ENCODE measurements around the gene PLCB2.

PLCB2 gene

DNA sequence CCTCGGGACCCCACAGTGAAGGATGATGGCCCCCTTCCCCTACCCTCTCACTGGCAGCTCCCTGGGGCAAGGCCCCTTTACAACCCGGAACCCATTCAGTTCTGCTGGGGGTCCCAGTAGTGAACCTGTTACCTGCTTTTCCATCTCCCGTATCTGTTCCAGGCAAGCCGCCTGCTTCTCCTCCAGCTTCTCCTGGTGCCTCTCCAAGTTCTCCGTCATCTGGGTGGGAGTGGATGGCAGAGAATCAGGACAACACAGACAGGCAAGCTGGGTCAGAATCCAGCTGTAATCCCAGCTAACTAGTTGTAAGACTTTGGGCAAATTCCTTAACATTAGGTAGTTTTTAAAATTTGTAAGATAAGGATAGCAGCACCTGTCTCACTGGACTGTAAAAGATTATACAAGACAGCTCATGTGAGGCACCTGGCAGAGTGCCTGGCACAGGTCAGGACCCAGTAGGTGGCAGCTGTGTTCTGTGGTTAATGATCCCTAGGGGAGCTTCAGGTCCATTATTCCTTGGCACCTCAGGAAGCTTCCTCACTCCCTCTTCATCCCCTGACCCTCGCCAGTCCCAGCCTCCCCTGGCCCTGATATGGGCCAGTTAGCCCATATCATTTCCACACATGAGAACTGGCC is 18.5 kb downstream of the PLCB2 start:
- H3K27ac ChIP-seq (replicated peaks) = no peak overlapping the region
- TF ChIP-seq, protein P1, sequence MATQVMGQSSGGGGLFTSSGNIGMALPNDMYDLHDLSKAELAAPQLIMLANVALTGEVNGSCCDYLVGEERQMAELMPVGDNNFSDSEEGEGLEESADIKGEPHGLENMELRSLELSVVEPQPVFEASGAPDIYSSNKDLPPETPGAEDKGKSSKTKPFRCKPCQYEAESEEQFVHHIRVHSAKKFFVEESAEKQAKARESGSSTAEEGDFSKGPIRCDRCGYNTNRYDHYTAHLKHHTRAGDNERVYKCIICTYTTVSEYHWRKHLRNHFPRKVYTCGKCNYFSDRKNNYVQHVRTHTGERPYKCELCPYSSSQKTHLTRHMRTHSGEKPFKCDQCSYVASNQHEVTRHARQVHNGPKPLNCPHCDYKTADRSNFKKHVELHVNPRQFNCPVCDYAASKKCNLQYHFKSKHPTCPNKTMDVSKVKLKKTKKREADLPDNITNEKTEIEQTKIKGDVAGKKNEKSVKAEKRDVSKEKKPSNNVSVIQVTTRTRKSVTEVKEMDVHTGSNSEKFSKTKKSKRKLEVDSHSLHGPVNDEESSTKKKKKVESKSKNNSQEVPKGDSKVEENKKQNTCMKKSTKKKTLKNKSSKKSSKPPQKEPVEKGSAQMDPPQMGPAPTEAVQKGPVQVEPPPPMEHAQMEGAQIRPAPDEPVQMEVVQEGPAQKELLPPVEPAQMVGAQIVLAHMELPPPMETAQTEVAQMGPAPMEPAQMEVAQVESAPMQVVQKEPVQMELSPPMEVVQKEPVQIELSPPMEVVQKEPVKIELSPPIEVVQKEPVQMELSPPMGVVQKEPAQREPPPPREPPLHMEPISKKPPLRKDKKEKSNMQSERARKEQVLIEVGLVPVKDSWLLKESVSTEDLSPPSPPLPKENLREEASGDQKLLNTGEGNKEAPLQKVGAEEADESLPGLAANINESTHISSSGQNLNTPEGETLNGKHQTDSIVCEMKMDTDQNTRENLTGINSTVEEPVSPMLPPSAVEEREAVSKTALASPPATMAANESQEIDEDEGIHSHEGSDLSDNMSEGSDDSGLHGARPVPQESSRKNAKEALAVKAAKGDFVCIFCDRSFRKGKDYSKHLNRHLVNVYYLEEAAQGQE (IDR thresholded peaks at IDR 0.05; ENCODE audit: insufficient replicate concordance, low read depth) = no peak
- TF ChIP-seq POLR2AphosphoS5 (IDR thresholded peaks at IDR 0.05; ENCODE audit: low read depth) = no peak
- no peak for TF ChIP-seq GABPA (IDR thresholded peaks at IDR 0.05; ENCODE audit: low read depth)
- H3K27me3 ChIP-seq (ENCODE audit: insufficient read depth, poor library complexity, severe bottlenecking) = no peaks in the 10 kb centered on the region
- no peak overlapping the region for H3K4me3 ChIP-seq (replicated peaks; ENCODE audit: insufficient read depth, low read length)
- DNase-seq (ENCODE audit: low read depth in 1 of 2, low spot score in 1 of 2) = no peak

DNA sequence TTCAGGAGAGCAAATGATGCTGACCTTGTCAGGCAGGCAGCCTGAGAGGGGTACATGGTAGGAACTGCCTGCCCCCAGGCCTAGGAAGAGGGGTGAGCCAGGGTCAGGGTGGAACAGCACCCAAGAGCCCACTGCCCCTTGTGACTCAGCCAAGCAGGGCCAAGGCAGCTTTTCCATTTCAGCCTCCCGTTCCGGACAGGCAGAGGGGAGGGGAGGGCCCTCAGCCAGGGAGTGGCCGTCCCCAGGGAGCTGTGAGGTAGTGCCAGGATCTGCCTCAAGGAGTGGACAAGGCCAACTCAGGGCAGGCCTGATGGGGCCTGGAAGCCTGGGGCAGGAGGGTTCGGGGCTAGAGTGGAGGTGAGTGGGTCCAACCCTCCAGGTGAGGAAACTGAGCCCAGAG is 19.8 kb downstream of the PLCB2 start:
- Histone ChIP-seq H3K27me3 (ENCODE audit: insufficient read depth, poor library complexity, severe bottlenecking) (no peaks in the 10 kb centered on the region), H3K4me3 (replicated peaks; ENCODE audit: insufficient read depth, low read length) (no peak overlapping the region), H3K27ac (replicated peaks) (no peak overlapping the region)
- no peak for DNase-seq (ENCODE audit: low read depth in 1 of 2, low spot score in 1 of 2)
- TF ChIP-seq SPI1 (IDR thresholded peaks at IDR 0.05; ENCODE audit: borderline replicate concordance, low read depth) = no peak
- TF ChIP-seq, protein P2, sequence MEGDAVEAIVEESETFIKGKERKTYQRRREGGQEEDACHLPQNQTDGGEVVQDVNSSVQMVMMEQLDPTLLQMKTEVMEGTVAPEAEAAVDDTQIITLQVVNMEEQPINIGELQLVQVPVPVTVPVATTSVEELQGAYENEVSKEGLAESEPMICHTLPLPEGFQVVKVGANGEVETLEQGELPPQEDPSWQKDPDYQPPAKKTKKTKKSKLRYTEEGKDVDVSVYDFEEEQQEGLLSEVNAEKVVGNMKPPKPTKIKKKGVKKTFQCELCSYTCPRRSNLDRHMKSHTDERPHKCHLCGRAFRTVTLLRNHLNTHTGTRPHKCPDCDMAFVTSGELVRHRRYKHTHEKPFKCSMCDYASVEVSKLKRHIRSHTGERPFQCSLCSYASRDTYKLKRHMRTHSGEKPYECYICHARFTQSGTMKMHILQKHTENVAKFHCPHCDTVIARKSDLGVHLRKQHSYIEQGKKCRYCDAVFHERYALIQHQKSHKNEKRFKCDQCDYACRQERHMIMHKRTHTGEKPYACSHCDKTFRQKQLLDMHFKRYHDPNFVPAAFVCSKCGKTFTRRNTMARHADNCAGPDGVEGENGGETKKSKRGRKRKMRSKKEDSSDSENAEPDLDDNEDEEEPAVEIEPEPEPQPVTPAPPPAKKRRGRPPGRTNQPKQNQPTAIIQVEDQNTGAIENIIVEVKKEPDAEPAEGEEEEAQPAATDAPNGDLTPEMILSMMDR (IDR thresholded peaks at IDR 0.05; ENCODE audit: insufficient read depth, low read length) = no peak
- no peak for TF ChIP-seq POLR2AphosphoS5 (IDR thresholded peaks at IDR 0.05; ENCODE audit: low read depth)
- TF ChIP-seq, protein P1 (IDR thresholded peaks at IDR 0.05; ENCODE audit: insufficient replicate concordance, low read depth) = no peak
- TF ChIP-seq GABPA (IDR thresholded peaks at IDR 0.05; ENCODE audit: low read depth) = no peak

DNA sequence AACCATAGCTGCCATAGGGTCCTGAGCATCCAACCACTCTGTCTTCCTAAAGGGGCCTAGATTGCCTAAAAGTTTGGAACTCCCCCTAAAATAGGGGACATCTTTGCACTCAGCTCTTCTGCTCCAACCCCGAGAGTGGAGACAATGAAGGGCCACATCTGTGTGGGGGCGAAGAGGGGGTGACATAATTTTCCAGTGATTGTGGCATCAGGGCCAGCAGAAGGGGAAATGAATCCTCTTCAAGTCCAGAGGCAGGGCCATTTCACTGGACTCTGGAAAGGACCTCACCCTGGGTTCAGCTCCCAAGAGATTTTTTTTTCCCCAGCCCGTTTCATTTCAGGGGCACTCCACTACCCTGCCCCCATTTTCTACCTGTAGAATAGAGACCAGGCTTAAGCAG is 20.2 kb downstream of the PLCB2 start:
- no peak for TF ChIP-seq SPI1 (IDR thresholded peaks at IDR 0.05; ENCODE audit: borderline replicate concordance, low read depth)
- TF ChIP-seq POLR2AphosphoS5 (IDR thresholded peaks at IDR 0.05; ENCODE audit: low read depth) = no peak
- TF ChIP-seq, protein P2 (IDR thresholded peaks at IDR 0.05; ENCODE audit: insufficient read depth, low read length) = no peak
- no peak for TF ChIP-seq GABPA (IDR thresholded peaks at IDR 0.05; ENCODE audit: low read depth)
- TF ChIP-seq, protein P1 (IDR thresholded peaks at IDR 0.05; ENCODE audit: insufficient replicate concordance, low read depth) = no peak
- Histone ChIP-seq H3K4me3 (replicated peaks; ENCODE audit: insufficient read depth, low read length) (no peak overlapping the region), H3K27me3 (ENCODE audit: insufficient read depth, poor library complexity, severe bottlenecking) (no peaks in the 10 kb centered on the region), H3K27ac (replicated peaks) (no peak overlapping the region)
- no peak for DNase-seq (ENCODE audit: low read depth in 1 of 2, low spot score in 1 of 2)
